ENCODE measurements around the gene AMFR. TPM values are rescaled to one million over a fixed set of nuclear protein-coding genes. Genes with fewer than 3 reads are reported as not detected.

AMFR gene
- total and polyA plus RNA-seq, 10 of the 15 experiments (the other 5 are each of a cell fraction or from before 2014, with no cell fraction given): 8.2 to 67.6 (median 28.1) TPM

DNA sequence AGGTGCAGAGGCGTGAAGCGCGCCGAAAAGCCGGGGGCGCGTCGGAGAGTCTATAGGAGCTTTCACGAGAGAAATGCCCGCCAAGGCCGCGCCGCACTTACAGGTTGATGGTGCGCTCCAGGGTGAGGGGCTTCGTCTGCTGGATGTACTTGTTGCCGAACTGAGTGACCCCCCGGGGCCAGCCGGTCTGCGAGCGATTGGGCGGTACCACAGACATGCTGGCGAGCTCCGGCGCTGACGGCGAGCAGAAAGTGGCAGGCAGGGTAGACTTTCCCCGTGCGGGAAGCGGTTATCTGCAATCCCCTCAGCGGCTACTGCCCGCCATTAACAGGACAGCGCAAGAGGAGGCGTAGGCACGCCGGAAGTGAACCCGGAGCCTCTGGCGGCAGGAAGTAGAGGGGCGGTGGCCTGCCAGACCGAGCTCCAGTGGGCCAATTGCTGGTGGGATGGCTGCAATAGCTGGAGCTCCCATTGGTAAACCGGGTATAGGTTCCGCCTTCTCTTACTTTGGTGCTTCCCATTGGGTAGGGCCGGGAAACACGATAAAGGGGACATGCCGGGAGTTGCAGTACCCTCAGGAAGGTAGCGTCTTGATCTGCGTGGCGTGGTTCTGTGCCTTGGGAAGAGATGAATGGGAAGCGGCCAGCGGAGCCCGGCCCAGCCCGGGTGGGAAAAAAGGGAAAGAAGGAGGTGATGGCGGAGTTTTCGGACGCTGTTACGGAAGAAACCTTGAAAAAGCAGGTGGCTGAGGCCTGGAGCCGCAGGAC, 25.8 kb upstream of the AMFR start, which contains the start of the genes NUDT21 and OGFOD1 (continued):
- no peak for TF ChIP-seq BACH1 (IDR thresholded peaks at IDR 0.05; ENCODE audit: borderline replicate concordance)
- TF ChIP-seq KLF5 (IDR thresholded peaks at IDR 0.05; ENCODE audit: partially characterized antibody): no peak
- no peak; the same call in 1 of the 2 replicates for TF ChIP-seq CREM (IDR thresholded peaks at IDR 0.05; ENCODE audit: low read depth)
- TF ChIP-seq LARP7 (IDR thresholded peaks at IDR 0.05): peak; percentile 75
- peak; percentile 32; the same call in 1 of the 2 replicates for TF ChIP-seq SPI1 (IDR thresholded peaks at IDR 0.05; ENCODE audit: borderline replicate concordance, insufficient read depth, low read depth, low read length)
- TF ChIP-seq EZH2 (IDR thresholded peaks at IDR 0.05; ENCODE audit: borderline replicate concordance, control insufficient read depth, low read depth, low read length): no peak
- no peak for TF ChIP-seq IRF4 (IDR thresholded peaks at IDR 0.05; ENCODE audit: low read depth, low read length)
- 0 out of 4 replicates have a peak, but pooled peaks of 1 of the 2 experiments have one; percentile 7 for TF ChIP-seq BHLHE40 (IDR thresholded peaks at IDR 0.05; ENCODE audit: borderline replicate concordance in 1 of 2, low read depth in 2 of 2, low read length in 1 of 2)
- TF ChIP-seq SUPT20H (IDR thresholded peaks at IDR 0.05; ENCODE audit: borderline replicate concordance, control insufficient read depth, low read depth, low read length): no peak
- TF ChIP-seq CEBPB (IDR thresholded peaks at IDR 0.05; ENCODE audit: borderline replicate concordance in 1 of 2, low read depth in 2 of 2, low read length in 2 of 2): no peak
- peak; percentile 59 for TF ChIP-seq MXI1 (IDR thresholded peaks at IDR 0.05; ENCODE audit: low read depth, low read length)
- TF ChIP-seq TARDBP (IDR thresholded peaks at IDR 0.05; ENCODE audit: borderline replicate concordance): no peak
- TF ChIP-seq, protein P1, sequence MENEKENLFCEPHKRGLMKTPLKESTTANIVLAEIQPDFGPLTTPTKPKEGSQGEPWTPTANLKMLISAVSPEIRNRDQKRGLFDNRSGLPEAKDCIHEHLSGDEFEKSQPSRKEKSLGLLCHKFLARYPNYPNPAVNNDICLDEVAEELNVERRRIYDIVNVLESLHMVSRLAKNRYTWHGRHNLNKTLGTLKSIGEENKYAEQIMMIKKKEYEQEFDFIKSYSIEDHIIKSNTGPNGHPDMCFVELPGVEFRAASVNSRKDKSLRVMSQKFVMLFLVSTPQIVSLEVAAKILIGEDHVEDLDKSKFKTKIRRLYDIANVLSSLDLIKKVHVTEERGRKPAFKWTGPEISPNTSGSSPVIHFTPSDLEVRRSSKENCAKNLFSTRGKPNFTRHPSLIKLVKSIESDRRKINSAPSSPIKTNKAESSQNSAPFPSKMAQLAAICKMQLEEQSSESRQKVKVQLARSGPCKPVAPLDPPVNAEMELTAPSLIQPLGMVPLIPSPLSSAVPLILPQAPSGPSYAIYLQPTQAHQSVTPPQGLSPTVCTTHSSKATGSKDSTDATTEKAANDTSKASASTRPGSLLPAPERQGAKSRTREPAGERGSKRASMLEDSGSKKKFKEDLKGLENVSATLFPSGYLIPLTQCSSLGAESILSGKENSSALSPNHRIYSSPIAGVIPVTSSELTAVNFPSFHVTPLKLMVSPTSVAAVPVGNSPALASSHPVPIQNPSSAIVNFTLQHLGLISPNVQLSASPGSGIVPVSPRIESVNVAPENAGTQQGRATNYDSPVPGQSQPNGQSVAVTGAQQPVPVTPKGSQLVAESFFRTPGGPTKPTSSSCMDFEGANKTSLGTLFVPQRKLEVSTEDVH (IDR thresholded peaks at IDR 0.05; ENCODE audit: low read depth, partially characterized antibody): no peak
- TF ChIP-seq, protein P2, sequence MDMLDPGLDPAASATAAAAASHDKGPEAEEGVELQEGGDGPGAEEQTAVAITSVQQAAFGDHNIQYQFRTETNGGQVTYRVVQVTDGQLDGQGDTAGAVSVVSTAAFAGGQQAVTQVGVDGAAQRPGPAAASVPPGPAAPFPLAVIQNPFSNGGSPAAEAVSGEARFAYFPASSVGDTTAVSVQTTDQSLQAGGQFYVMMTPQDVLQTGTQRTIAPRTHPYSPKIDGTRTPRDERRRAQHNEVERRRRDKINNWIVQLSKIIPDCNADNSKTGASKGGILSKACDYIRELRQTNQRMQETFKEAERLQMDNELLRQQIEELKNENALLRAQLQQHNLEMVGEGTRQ (IDR thresholded peaks at IDR 0.05; ENCODE audit: borderline replicate concordance, low read depth, low read length): no peak
- peak; percentile 51; the same call in 1 of the 2 replicates for TF ChIP-seq FOXK2 (IDR thresholded peaks at IDR 0.05)
- TF ChIP-seq, protein P3, sequence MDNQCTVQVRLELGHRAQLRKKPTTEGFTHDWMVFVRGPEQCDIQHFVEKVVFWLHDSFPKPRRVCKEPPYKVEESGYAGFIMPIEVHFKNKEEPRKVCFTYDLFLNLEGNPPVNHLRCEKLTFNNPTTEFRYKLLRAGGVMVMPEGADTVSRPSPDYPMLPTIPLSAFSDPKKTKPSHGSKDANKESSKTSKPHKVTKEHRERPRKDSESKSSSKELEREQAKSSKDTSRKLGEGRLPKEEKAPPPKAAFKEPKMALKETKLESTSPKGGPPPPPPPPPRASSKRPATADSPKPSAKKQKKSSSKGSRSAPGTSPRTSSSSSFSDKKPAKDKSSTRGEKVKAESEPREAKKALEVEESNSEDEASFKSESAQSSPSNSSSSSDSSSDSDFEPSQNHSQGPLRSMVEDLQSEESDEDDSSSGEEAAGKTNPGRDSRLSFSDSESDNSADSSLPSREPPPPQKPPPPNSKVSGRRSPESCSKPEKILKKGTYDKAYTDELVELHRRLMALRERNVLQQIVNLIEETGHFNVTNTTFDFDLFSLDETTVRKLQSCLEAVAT (IDR thresholded peaks at IDR 0.05): peak; percentile 69; the same call in 1 of the 2 replicates
- TF ChIP-seq, protein P4, sequence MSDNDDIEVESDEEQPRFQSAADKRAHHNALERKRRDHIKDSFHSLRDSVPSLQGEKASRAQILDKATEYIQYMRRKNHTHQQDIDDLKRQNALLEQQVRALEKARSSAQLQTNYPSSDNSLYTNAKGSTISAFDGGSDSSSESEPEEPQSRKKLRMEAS (IDR thresholded peaks at IDR 0.05; ENCODE audit: low read depth, low read length): no peak; the same call in 1 of the 2 replicates
- TF ChIP-seq SIN3A (IDR thresholded peaks at IDR 0.05; ENCODE audit: low read depth, low read length): peak; percentile 8
- TF ChIP-seq NFXL1 (IDR thresholded peaks at IDR 0.05; ENCODE audit: borderline replicate concordance): no peak
- TF ChIP-seq ZZZ3 (IDR thresholded peaks at IDR 0.05; ENCODE audit: control insufficient read depth, insufficient read length, low read depth): no peak
- peak; percentile 45; the same call in 1 of the 2 replicates for TF ChIP-seq NBN (IDR thresholded peaks at IDR 0.05)
- TF ChIP-seq RELA (IDR thresholded peaks at IDR 0.05; ENCODE audit: borderline replicate concordance, partially characterized antibody): peak; percentile 20
- TF ChIP-seq, protein P5, sequence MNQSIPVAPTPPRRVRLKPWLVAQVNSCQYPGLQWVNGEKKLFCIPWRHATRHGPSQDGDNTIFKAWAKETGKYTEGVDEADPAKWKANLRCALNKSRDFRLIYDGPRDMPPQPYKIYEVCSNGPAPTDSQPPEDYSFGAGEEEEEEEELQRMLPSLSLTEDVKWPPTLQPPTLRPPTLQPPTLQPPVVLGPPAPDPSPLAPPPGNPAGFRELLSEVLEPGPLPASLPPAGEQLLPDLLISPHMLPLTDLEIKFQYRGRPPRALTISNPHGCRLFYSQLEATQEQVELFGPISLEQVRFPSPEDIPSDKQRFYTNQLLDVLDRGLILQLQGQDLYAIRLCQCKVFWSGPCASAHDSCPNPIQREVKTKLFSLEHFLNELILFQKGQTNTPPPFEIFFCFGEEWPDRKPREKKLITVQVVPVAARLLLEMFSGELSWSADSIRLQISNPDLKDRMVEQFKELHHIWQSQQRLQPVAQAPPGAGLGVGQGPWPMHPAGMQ (IDR thresholded peaks at IDR 0.05; ENCODE audit: borderline replicate concordance): no peak

All from GM12878 (cell line).